Lower leg skin (tissue), 3 donors: ENCODE data around the gene MEOX1.

ENCODE experiments used
- POLR2A ChIP-seq, 2 donors: fragments of 450-650 bp; IDR thresholded peaks; one replicate each; pipeline ENCODE4 v1.6.1; 2016 to 2017; ENCODE audit warnings: antibody characterized with exemption in 2 of 2, mild to moderate bottlenecking in 1 of 2, moderate library complexity in 1 of 2
- TF ChIP-seq, protein P1 (sequence below), 3 donors: fragments of 450-650 bp; IDR thresholded peaks; one replicate each; pipeline ENCODE4 v1.5.1; 2016; ENCODE audit warnings: antibody characterized with exemption in 3 of 3, mild to moderate bottlenecking in 3 of 3, moderate library complexity in 2 of 3

DNA sequence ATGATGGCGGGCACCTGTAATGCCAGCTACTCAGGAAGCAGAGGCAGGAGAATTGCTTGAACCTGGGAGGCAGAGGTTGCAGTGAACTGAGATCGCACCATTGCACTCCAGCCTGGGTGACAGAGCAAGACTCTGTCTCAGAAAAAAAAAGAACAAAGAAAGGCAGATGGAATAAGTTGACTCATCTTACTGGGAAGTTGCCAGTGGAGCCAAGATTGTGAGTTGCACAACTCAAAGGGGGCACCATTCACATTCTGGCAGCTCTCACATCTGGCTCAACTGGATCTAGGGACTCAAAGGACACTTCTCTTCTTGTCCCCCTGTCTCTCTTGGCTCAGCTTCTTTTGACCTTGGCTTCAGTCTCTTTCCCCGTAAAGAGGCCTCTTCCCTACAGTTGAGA lies 61.9 kb downstream of the MEOX1 start:
- TF ChIP-seq POLR2A (IDR thresholded peaks at IDR 0.05), result no peak
- TF ChIP-seq, protein P1, sequence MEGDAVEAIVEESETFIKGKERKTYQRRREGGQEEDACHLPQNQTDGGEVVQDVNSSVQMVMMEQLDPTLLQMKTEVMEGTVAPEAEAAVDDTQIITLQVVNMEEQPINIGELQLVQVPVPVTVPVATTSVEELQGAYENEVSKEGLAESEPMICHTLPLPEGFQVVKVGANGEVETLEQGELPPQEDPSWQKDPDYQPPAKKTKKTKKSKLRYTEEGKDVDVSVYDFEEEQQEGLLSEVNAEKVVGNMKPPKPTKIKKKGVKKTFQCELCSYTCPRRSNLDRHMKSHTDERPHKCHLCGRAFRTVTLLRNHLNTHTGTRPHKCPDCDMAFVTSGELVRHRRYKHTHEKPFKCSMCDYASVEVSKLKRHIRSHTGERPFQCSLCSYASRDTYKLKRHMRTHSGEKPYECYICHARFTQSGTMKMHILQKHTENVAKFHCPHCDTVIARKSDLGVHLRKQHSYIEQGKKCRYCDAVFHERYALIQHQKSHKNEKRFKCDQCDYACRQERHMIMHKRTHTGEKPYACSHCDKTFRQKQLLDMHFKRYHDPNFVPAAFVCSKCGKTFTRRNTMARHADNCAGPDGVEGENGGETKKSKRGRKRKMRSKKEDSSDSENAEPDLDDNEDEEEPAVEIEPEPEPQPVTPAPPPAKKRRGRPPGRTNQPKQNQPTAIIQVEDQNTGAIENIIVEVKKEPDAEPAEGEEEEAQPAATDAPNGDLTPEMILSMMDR (IDR thresholded peaks at IDR 0.05), result no peak
